Measurements from ENCODE around the gene ACACB.

DNA sequence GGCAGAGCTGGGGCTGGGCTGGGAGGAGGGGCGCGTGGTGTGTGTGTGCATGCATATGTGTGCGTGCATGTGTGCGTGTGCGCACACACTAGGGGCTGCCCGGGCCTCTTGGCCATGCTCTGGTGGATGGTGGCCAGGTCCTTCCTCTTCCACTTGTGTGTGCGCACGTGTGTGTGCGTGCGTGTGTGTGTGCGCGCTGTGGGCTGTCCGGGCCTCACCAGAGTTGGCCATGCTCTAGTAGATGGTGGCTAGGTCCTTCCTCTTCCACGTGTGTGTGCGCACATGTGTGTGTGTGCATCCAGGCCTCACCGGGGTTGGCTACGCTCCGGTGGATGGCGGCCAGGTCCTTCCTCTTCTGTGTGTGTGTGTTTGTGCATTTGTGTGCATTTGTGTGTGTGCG, 168.0 kb downstream of the ACACB start:
- TF ChIP-seq CTCF (conservative IDR thresholded peaks at IDR 0.05; ENCODE audit: low read depth, low read length): no peak
- TF ChIP-seq EZH2 (IDR thresholded peaks at IDR 0.05; ENCODE audit: borderline replicate concordance, low read depth, low read length, poor library complexity, severe bottlenecking): no peak

Data from A673 (cell line).